H7 (cell line): ENCODE data around the gene MYO16. TPM values are rescaled to one million over a fixed set of nuclear protein-coding genes. Genes with fewer than 3 reads are reported as not detected.
A peak's percentile ranks its signal among the peaks of the same experiment; 100 is the strongest.

Experiments
- DNase-seq: peaks from one replicate; pipeline ENCODE4 v3.0.0; 2012
- H3K27me3 ChIP-seq: 2 replicates; pipeline ENCODE4 v1.6.0; 2011; ENCODE audit warnings: mild to moderate bottlenecking, low read length; ENCODE audit not compliant: control insufficient read depth, insufficient read depth
- H3K36me3 ChIP-seq: replicated peaks from 2 replicates; pipeline ENCODE4 v1.5.1; 2011; ENCODE audit warnings: low read length; ENCODE audit not compliant: control insufficient read depth, insufficient read depth
- H3K4me3 ChIP-seq: 2 replicates; pipeline ENCODE4 v1.5.1; 2011; ENCODE audit warnings: low read depth, mild to moderate bottlenecking, control low read depth, low read length, moderate library complexity; ENCODE audit not compliant: insufficient read depth
- total RNA-seq: library from RNA; depleted of rRNA; stranded (reverse); fragments of >200 nt; shearing (Covaris generic); gene quantifications from 2 replicates; pipeline ENCODE4 v1.2.3, GENCODE V29; 2014

Gene MYO16
- total RNA-seq, 1 experiment from 2014 or later, result 0.03 TPM

DNA sequence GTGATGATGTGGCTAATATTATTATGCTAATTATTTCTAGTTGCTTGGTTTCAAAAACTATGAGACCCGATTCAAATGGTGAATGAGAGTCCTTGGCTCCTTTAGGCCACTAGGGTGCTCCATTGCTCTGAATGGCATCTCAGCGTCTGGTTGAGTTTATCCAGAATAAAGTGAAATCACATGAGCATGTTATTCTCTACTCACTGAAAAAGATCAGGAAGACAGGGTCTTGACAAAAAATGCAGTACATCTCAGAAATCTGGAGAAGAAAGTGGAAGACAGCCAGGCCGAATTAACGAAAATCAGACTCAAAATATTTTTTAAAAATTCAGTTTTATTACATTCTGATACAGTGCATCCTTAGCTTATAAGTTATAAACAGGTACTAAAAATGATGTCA is 516.2 kb downstream of the MYO16 start:
- no peaks in the 10 kb centered on the region for H3K27me3 ChIP-seq
- H3K36me3 ChIP-seq, result no peaks in the 10 kb centered on the region
- H3K4me3 ChIP-seq, result no peak overlapping the region
- peak; percentile 67 for DNase-seq

DNA sequence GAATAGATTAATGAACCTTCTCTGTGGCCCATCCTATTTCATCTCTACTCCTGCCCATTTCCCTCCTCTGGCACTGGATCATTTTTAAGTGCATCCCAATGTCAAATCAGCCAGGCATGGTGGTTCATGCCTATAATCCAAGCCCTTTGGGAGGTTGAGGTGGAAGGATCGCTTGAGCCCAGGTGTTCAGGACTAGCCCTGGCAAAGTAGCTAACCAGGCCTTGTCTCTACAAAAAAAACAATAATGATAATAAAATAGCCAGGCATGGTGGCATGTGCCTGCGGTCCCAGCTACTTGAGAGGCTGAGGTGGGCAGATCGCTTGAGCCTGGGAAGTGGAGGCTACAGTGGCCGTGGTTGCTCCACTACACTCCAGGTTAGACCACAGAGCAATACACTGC is 517.0 kb downstream of the MYO16 start:
- Histone ChIP-seq H3K4me3 (no peak overlapping the region), H3K36me3 (no peaks in the 10 kb centered on the region), H3K27me3 (no peaks in the 10 kb centered on the region)
- no peak for DNase-seq

DNA sequence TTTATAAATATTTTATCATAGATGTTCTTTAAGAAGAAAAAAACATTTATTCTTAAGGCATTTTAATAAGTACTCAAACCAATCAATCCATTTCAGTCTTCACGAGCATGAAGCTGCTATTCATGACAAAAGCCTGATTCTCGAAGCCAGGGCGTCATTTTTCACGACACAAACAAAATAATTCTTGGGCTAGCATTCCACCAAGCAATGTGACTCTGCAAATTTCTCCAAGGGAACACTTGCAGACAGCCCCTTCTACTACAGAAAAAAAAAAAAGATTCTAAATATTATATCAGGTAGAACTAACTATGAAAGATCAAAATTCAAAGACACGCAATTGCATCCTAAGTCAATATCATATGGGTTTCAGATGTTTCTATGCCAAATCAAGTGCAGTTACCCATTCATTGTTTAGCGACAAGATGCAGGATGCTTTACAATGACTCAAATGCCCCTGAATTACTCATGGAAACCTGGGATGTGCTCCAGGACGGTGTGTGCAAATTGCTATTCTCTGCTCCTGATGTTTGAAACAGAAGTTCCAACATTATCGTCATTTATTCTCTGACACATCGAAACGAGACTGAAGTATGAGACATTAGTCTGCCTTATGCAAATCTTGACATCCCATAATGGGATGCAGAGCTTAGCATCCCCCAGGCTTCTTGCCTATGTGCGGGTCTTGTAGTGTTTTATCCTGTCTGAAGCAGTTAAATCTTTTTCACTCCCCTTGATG is 517.7 kb downstream of the MYO16 start:
- H3K4me3 ChIP-seq, result no peak overlapping the region
- no peak for DNase-seq
- H3K27me3 ChIP-seq, result no peaks in the 10 kb centered on the region

DNA sequence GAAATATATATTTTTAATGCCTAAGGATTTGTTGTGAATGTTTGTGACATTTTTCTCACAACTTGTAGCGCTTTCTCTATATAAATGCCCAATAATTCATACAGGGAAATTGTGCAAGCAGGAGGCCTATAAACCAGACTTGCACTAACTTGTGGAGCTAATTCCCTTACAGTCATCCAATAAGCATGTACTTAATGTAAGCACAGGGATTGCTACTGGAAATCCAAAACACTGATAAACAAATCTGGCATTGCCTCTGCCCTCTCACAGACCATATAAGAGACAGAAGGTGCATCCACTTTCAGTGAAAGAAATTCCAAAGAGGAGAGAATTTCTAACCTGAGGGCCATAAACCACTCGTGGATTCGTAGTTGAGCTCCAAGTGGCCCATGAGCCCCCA is 518.8 kb downstream of the MYO16 start:
- H3K27me3 ChIP-seq, result no peaks in the 10 kb centered on the region
- H3K36me3 ChIP-seq, result no peaks in the 10 kb centered on the region
- no peak for DNase-seq
- H3K4me3 ChIP-seq, result no peak overlapping the region

More for the DNA sequence above, 517.7 kb downstream of the MYO16 start:
- no peaks in the 10 kb centered on the region for H3K36me3 ChIP-seq

DNA sequence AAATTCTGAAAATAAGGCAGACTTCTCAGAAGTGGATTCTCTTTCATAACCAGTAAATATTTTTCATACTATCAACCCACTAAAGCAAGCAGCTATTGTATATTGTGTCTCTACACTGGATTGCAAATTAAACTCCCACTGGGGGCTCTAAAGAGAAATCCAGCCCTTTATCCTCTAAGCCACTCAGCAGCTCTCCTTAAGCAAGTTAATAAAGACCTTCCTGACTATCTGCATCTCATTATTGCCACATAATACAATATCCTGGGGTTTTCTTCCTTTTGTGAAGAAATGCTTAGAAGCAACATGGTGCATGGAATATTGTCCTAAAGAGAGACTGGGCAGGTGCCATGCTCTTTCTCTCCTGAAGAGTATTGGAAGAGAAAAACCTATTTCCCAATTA is 521.3 kb downstream of the MYO16 start:
- H3K27me3 ChIP-seq, result no peaks in the 10 kb centered on the region

DNA sequence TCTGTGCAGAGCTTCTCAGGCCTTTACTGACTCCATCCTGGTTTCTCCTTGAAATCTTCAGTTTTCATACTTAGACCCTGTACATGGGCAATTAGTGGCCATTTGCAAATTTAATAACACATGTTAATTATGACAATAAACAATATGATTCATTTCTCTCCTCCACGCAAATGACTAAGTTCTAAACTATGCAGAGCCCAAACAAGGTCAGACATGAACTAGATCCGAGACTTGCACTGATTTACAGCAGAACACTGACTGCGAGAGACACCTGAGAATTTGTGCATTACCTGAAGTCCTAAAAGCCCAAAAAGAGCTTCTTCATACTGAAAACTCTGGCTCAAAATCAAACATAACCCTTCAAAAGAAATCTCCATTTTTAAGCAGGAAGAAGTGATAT is 521.8 kb downstream of the MYO16 start:
- H3K36me3 ChIP-seq, result no peaks in the 10 kb centered on the region
- H3K27me3 ChIP-seq, result no peaks in the 10 kb centered on the region
- no peak overlapping the region for H3K4me3 ChIP-seq
- DNase-seq, result no peak

More for the DNA sequence above, 521.3 kb downstream of the MYO16 start:
- Histone ChIP-seq H3K36me3 (no peaks in the 10 kb centered on the region), H3K4me3 (no peak overlapping the region)
- no peak for DNase-seq

DNA sequence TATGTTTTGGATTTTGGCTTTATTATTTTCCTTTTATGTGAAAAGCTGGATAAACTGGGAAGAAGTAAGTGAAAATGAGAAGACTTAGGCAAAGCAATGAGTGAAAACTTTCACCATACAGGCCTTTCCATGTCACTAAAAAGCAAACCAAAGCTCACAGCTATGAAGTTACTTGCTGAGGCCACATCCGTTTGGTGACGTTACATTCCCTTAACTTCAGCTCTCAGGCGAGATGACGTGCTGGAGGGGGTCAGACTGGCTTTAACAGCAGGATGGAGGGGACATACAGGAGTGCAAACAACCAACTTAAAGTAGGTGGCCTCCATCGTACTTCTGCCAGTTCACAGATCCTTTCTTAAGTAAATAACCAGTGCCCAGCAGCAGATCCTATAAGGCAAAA is 522.3 kb downstream of the MYO16 start:
- H3K36me3 ChIP-seq, result no peaks in the 10 kb centered on the region
- H3K27me3 ChIP-seq, result no peaks in the 10 kb centered on the region
- H3K4me3 ChIP-seq, result no peak overlapping the region
- DNase-seq, result no peak

DNA sequence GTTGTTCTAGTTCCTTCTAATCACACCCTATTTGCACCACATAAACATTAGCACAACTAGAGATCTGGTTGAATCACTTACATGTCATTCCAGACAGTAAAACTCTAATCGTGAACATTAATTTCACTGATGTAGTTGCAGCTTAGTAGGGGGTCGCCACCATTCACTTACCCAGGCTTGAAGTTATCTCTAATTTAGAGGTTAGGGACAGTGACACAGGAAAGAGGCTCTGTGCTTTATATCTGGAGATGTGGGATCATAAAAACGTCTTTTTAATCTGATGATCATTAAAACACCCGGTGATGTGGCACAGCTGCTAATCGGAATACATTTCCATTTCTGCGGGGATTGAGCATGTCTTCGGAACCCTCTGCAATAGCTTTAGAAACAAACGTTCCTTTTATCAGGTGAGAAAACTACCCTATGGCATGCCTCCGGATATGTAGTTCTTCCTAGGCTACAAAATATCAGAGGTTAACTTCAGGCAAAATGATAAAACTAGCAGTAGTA is 523.0 kb downstream of the MYO16 start:
- no peak overlapping the region for H3K4me3 ChIP-seq
- no peak for DNase-seq
- no peaks in the 10 kb centered on the region for H3K36me3 ChIP-seq
- no peaks in the 10 kb centered on the region for H3K27me3 ChIP-seq

DNA sequence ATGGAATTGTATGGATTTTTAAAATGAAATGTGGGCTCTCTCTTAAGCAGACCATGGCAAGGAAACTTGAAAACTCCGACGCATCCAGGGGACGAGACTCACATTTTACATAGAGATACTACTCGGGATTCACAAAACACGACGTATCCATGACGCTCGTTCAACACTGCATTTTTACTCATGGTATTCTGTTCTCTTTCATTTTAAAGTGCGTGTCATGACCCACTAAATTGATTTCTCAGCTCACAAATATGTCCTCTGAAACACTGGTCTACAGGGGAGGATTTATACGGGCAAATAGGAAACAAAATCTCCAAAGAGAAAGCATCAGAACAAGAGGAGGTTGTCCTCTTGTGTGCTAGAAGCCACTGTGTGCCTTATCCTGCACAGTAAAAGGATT is 523.5 kb downstream of the MYO16 start:
- no peak for DNase-seq
- Histone ChIP-seq H3K4me3 (no peak overlapping the region), H3K27me3 (no peaks in the 10 kb centered on the region), H3K36me3 (no peaks in the 10 kb centered on the region)

DNA sequence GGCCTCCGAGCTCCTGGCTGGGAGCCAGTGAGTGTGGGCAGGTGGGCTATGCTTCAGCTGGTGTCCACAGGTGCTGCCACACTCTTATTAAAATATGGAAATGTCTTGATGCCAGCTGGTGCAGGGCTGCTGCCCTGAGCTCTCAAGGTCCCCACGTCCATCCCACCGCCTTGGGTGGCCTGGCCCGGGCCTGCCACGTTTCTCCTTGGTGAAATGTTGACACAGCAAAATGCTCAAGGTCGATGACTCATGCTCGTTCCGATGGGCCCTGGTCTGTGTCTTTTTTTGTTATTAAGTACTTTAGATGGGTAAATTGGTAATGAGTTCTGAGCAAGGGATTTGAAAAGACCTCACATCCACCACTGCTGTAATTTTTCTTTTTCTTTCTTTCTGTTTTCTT is 524.7 kb downstream of the MYO16 start:
- Histone ChIP-seq H3K36me3 (no peaks in the 10 kb centered on the region), H3K27me3 (no peaks in the 10 kb centered on the region), H3K4me3 (no peak overlapping the region)
- no peak for DNase-seq

DNA sequence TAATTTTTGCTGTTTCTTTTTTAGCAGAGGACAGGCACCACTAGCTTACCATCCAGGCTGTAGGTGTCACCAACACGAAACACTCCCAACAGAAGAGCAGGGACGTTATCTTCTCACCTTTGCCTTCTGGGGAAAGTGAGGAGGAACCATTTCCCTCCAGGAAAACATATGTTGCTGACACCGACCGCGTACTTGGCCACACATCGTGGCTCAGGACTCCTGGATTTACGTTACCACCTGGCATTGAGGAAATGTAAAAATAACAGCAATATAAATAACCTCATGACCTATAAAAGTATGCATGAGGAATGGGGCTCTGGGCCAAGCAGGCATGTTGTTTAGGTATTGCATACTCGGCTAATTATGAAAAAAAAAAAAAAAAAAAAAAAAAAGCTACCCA is 525.1 kb downstream of the MYO16 start:
- no peaks in the 10 kb centered on the region for H3K36me3 ChIP-seq
- no peak overlapping the region for H3K4me3 ChIP-seq
- no peaks in the 10 kb centered on the region for H3K27me3 ChIP-seq
- DNase-seq, result no peak

DNA sequence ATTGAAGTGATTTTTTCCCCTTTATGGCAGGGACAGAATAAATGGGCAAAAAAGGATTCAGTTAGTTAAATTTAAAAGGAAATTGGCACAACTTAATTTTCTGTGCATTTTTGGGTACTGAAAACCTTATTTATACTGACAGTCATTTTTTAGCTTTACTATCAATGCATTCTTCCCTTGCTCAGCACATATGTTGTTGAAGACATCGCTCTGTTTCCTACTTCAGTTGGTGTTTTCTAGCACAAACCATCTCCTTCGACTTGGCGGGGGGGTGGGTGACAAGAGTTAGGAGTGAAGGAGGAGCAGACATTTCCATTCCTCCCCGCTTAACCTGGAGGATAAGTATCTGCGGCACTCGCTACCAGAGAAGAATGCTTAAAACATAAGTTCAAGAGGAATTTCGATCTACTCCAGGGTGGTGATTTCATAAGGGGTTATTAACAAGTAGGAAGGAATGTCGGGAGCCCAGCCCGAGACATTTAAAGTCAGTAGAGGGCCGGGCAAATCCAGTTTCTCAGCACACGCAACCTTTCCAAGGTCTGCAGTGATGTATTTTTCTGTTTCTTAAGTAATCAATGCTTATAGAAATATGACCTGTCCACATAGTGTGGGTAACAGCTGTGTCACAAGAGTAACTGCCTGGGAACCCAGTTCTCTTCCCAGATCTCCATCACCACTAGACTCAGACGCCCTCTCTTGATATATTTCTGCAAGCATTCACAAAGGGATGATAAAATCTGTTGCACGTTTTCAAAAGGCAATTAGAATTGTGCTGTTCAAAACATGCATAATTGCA is 525.8 kb downstream of the MYO16 start:
- no peak for DNase-seq
- H3K4me3 ChIP-seq, result no peak overlapping the region
- no peaks in the 10 kb centered on the region for H3K36me3 ChIP-seq
- no peaks in the 10 kb centered on the region for H3K27me3 ChIP-seq

DNA sequence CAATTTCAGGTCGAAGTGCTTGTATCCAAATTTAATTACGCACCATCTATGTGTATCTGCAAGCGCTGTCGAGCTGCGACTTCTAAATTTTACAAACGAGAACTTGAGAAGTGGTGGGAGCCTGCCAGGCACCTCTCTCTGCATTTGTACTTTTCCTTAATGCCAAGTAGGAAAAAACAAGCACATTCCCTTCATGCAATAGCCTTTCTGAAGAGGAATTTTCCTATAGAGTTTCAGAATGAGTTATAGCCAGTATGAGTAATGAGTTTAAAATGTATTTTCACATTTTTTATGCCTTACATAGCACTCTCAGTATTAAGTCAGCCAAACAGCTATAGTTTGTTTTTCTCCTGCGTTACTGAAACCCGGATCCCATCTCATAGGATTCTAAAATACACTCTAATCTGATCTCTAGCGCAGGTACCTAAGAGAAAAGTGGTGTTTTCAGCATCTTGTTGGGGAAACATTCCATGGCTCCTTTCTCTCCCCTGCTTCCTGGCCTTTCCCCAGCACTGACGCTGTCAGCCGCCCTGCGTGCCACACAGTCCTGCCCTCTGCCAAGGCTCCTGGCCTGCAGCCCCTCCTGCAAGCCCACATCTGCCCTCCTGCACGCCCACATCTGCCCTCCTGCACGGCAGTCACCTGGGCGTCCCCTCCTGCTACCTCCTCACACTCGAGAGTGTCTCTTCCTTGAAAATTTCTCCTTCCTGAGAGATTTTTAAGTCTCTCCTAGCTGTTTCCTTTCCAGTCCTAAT is 526.9 kb downstream of the MYO16 start:
- no peak for DNase-seq

DNA sequence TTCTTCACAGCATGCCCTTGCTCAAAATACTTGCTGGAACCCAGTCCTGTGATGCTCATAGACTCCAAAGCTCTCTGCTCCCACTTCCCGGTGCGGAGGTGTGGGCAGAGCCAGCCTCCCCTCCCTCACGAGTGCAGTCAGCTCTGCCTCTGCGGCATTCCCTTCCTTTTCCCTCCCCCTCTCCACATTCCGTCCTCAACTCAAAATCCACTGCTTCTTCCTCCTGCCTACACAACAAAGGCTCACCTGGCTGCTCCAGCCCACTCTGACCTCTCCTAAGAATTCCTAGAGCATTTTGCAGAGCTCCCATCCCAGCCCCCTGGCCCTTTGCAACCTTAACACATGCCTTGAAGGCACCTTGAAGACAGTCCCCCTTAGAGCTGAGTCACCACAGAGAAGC is 527.9 kb downstream of the MYO16 start:
- DNase-seq, result peak; percentile 60
- Histone ChIP-seq H3K36me3 (no peaks in the 10 kb centered on the region), H3K27me3 (no peaks in the 10 kb centered on the region), H3K4me3 (no peak overlapping the region)

More for the DNA sequence above, 526.9 kb downstream of the MYO16 start:
- Histone ChIP-seq H3K4me3 (no peak overlapping the region), H3K27me3 (no peaks in the 10 kb centered on the region), H3K36me3 (no peaks in the 10 kb centered on the region)
